ENCODE measurements around the gene KLHL20.

Gene KLHL20

DNA sequence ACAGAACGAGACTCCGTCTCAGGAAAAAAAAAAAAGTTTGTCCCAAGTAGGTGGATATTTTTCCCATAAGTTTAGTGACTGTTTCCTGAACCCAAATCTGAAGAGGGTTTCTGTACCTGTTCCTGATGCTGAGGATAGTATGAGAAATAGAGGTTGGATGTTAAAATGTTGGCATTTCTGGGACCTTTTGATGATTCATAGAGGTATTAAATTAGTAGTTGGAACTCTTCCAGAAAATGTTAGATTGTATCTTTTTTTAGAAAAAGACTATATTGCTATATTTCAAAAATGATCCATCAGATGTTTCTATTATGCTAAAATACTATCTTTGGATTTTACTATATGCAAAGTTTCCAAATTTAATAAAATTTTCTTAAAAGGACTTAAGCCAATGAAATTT lies 112.8 kb downstream of the KLHL20 start:
- no peak for DNase-seq (ENCODE audit: low read depth in 2 of 3, low spot score in 1 of 3)

GRCh38 chr1:173832748-173833147 lies 118.0 kb downstream of the KLHL20 start:
- no peak for DNase-seq (ENCODE audit: low read depth in 2 of 3, low spot score in 1 of 3)
